HG03439 (cell line): ENCODE data around the gene AKAIN1.

ENCODE experiments used
- ATAC-seq: cut with Tn5 transposase; IDR thresholded peaks from one replicate; pipeline ENCODE4 v1.9.1; 2021; ENCODE audit warnings: mild to moderate bottlenecking, moderate library complexity; ENCODE audit not compliant: unreplicated experiment

Gene AKAIN1

GRCh38 chr18:5097116-5097703 lies 99.8 kb downstream of the AKAIN1 start:
- no peak for ATAC-seq

- no peak for ATAC-seq
These were observed 101.8 kb downstream of the AKAIN1 start for GRCh38 chr18:5095239-5095638.

GRCh38 chr18:5093902-5094301 lies 103.2 kb downstream of the AKAIN1 start:
- ATAC-seq = no peak
